Cardiac fibroblast (primary cell): ENCODE data around the gene AGPAT1.

Experiments
- DNase-seq, 2 donors: peaks; one replicate each; pipeline versions ENCODE4 v3.0.0 to v3.0.0-alpha.2; 2010; ENCODE audit warnings: low read depth in 2 of 2
- H3K4me3 ChIP-seq, 2 donors: replicated peaks in 1 of 2; 1 replicate in 1 of 2; 2 replicates in 1 of 2; pipeline ENCODE4 v1.5.1; 2011; ENCODE audit warnings: low read depth in 2 of 2, low read length in 2 of 2, mild to moderate bottlenecking in 2 of 2, moderate library complexity in 1 of 2
- TF ChIP-seq, protein P1 (sequence below): IDR thresholded peaks from one replicate; pipeline ENCODE4 v1.5.1; 2011; ENCODE audit warnings: low read depth, mild to moderate bottlenecking, low read length, inconsistent platforms

AGPAT1 gene

DNA sequence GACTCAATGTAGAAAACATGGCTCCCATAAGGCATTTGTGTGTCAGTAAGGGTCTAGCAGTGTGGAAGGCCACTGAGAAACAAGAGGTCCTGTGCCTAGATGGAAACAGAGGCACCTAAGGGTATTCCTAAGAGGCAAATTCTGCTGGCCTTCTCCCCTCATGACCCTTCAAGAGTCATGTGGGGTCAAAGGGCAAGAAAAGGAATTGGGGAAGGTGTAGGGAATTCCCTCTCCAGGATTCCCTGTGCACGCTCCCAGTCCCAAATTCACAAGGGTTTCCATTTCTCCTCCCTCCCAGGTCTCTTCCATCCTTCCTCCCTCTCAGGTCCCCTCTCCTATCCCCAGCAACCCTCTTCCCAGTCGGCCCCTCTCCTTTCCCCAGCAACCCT is 568 bp downstream of the AGPAT1 start:
- no peak for DNase-seq
- peak overlapping the region; percentile 95 to 98 for H3K4me3 ChIP-seq
- TF ChIP-seq, protein P1, sequence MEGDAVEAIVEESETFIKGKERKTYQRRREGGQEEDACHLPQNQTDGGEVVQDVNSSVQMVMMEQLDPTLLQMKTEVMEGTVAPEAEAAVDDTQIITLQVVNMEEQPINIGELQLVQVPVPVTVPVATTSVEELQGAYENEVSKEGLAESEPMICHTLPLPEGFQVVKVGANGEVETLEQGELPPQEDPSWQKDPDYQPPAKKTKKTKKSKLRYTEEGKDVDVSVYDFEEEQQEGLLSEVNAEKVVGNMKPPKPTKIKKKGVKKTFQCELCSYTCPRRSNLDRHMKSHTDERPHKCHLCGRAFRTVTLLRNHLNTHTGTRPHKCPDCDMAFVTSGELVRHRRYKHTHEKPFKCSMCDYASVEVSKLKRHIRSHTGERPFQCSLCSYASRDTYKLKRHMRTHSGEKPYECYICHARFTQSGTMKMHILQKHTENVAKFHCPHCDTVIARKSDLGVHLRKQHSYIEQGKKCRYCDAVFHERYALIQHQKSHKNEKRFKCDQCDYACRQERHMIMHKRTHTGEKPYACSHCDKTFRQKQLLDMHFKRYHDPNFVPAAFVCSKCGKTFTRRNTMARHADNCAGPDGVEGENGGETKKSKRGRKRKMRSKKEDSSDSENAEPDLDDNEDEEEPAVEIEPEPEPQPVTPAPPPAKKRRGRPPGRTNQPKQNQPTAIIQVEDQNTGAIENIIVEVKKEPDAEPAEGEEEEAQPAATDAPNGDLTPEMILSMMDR: no peak

- no peak for DNase-seq
- TF ChIP-seq, protein P1: no peak
- H3K4me3 ChIP-seq: peak overlapping the region in 1 of 2 donors; percentile 95
Measured at GRCh38 chr6:32174416-32174815, 1.5 kb downstream of the AGPAT1 start.

DNA sequence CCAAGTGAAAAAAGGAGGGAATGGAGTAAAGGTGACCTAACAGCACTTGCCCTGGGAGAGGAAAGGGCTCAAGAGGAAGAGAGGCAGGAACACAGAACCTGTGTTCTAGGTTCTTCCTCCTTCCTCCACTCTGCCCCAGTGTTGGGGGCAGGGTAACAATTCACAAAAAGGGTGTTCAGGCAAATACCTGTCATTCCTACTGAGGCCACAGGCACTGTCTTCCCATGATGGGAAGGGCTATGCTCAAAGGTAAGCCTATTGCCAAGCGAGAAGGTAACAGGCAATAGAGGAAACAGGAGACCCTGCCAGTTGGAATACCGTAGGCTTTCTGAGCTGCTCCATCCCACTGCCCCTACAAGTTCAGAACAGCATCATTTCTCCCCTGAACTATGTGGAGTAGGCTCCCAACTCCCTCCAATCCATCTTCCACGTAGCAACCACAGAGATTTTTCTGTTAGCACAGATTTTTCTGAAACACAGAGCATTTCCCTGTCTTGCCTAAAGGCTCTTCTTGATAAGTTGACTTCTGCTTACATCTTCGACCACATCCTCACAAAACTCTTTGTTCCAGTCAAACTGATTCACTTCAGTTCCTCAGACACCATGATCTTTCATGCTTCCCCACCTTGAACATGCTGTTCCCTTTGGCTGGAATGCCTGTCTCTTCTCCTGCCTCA is 2.7 kb downstream of the AGPAT1 start:
- no peak for DNase-seq
- no peak overlapping the region for H3K4me3 ChIP-seq
- TF ChIP-seq, protein P1: no peak

DNA sequence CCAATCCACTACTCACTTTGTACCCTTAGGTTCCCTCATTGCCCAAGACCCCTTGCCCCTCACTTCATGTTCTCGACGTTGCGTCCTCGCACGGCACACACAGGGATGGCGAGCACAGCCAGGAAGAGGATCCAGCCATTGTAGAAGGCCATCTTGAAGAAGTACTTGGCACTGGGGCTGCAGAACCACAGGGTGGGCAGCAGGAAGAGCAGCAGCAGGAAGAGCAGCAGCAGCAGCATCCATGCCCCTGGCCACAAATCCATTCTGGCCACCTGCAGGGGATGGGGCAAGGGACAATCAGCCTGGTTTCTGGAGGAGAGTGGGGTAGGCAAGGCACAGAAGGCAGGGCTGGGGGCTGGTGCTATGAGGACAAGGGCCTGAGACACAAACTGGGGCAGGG is 4.7 kb downstream of the AGPAT1 start:
- TF ChIP-seq, protein P1: no peak
- no peak for DNase-seq
- no peak overlapping the region for H3K4me3 ChIP-seq

- TF ChIP-seq, protein P1: no peak
- DNase-seq: no peak
- no peak overlapping the region for H3K4me3 ChIP-seq
Measured at GRCh38 chr6:32170294-32170693, 5.6 kb downstream of the AGPAT1 start.

DNA sequence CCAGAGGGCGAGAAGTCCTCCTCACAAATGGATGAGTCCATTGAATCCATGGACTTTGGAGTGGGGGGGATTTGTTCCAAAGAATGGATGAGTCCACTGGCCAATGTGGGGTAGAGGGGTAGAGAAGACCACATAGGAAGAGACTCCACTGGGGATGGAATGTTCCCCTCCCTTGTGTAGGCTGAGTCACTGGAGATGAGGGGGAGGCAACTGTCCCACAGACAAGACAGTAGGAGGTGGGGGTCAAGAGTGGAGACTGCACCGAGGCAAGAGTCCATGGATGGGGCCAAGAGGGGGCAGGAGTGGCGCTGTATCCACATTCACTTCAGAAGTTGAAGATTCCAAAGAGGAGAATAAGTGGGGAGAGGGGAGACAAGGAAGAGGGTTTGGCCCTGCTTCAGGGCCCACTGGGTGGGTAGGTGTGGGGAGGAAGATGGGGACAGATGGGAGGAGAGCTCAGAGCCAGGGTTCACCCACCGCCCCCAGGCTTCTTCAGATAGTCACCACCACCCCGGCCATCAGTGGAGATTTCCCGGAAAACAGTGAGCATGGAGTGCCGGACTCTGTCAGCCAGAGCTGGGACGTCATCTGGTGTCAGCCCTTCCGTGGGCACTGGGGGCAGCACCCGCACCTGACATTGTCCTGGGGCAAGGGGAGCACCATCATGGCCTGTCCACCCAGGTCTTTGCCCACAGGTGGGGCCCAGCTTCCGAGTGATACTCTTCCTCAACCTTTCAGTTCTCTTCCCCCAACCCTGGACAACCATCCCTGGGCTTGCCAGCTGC is 6.9 kb downstream of the AGPAT1 start:
- TF ChIP-seq, protein P1: no peak
- H3K4me3 ChIP-seq: no peak overlapping the region
- peak in 1 of 2 donors; percentile 19 for DNase-seq
